GM18909 (cell line): ENCODE results near the gene GGT7.
"Not testable (repeated sequence)": the region's sequence is repeated elsewhere in the genome, so short reads cannot be mapped to it uniquely, and the experiment has no call there.

Experiments used
- ATAC-seq: cut with Tn5 transposase; IDR thresholded peaks from one replicate; pipeline ENCODE4 v1.9.1; 2021; ENCODE audit warnings: mild to moderate bottlenecking; ENCODE audit not compliant: unreplicated experiment, poor library complexity

The GGT7 gene

GRCh38 chr20:34852298-34852697 is 20.4 kb downstream of the GGT7 start:
- ATAC-seq = no peak

- ATAC-seq = no peak
Measured at GRCh38 chr20:34850969-34851368, 21.7 kb downstream of the GGT7 start.

- no peak for ATAC-seq
Measured at GRCh38 chr20:34849778-34850177, 22.9 kb downstream of the GGT7 start.

GRCh38 chr20:34848597-34848996 is 24.1 kb downstream of the GGT7 start:
- no peak for ATAC-seq

GRCh38 chr20:34843421-34843820 is 29.2 kb downstream of the GGT7 start:
- no peak for ATAC-seq

- no peak for ATAC-seq
Measured at GRCh38 chr20:34842143-34842542, 30.5 kb downstream of the GGT7 start.

- no peak for ATAC-seq
Measured at GRCh38 chr20:34834459-34834893, 38.2 kb downstream of the GGT7 start.

- ATAC-seq = no peak
Measured at GRCh38 chr20:34831936-34832335, 40.7 kb downstream of the GGT7 start.

GRCh38 chr20:34829191-34829590 is 43.5 kb downstream of the GGT7 start:
- no peak for ATAC-seq

GRCh38 chr20:34825530-34826362 is 46.9 kb downstream of the GGT7 start, which contains the start of gene NCOA6:
Gene NCOA6 (minus strand): TSS chr20:34825651. CDS start chr20:34782355, 43,296 bp downstream.
- ATAC-seq = peak; percentile 55

GRCh38 chr20:34824806-34825529 is 47.7 kb downstream of the GGT7 start:
- peak; percentile 78 for ATAC-seq

GRCh38 chr20:34824452-34824805 is 48.2 kb downstream of the GGT7 start:
- peak; percentile 60 for ATAC-seq

GRCh38 chr20:34824026-34824425 is 48.6 kb downstream of the GGT7 start:
- ATAC-seq = no peak

- ATAC-seq = no peak
Measured at GRCh38 chr20:34820805-34821578, 51.7 kb downstream of the GGT7 start.

- ATAC-seq = no peak
Measured at GRCh38 chr20:34817801-34818200, 54.9 kb downstream of the GGT7 start.

- ATAC-seq = no peak
Measured at GRCh38 chr20:34817072-34817471, 55.6 kb downstream of the GGT7 start.

- no peak for ATAC-seq
Measured at GRCh38 chr20:34815636-34816035, 57.0 kb downstream of the GGT7 start.

GRCh38 chr20:34808583-34808982 is 64.1 kb downstream of the GGT7 start:
- no peak for ATAC-seq

GRCh38 chr20:34807944-34808465 is 64.7 kb downstream of the GGT7 start:
- not testable (repeated sequence) for ATAC-seq

- ATAC-seq = no peak
Measured at GRCh38 chr20:34806255-34806654, 66.4 kb downstream of the GGT7 start.

GRCh38 chr20:34798871-34799270 is 73.8 kb downstream of the GGT7 start:
- no peak for ATAC-seq
